Sigmoid colon (tissue), 4 donors: ENCODE data around the gene COMMD10.

Source experiments
- EP300 ChIP-seq, 4 donors: sonication (generic); formaldehyde crosslinking; IDR thresholded peaks; one replicate each; pipeline ENCODE4 v1.6.1; 2017; ENCODE audit warnings: antibody characterized with exemption in 4 of 4
- POLR2A ChIP-seq, 2 donors: fragments of 450-650 bp; IDR thresholded peaks; one replicate each; pipeline ENCODE4 v1.6.1; 2016; ENCODE audit warnings: antibody characterized with exemption in 2 of 2, mild to moderate bottlenecking in 2 of 2, moderate library complexity in 2 of 2
- POLR2AphosphoS5 ChIP-seq, 4 donors: sonication (generic); formaldehyde crosslinking; IDR thresholded peaks; one replicate each; pipeline ENCODE4 v1.6.1; 2017; ENCODE audit warnings: antibody characterized with exemption in 4 of 4
- TF ChIP-seq, protein P1 (sequence below), 4 experiments: fragments of 450-650 bp in 3 of 4; fragments of 200-600 bp in 1 of 4; IDR thresholded peaks; one replicate each; pipeline ENCODE4 v1.5.1; 2016 to 2019; ENCODE audit warnings: antibody characterized with exemption in 4 of 4, mild to moderate bottlenecking in 3 of 4, moderate library complexity in 2 of 4

DNA sequence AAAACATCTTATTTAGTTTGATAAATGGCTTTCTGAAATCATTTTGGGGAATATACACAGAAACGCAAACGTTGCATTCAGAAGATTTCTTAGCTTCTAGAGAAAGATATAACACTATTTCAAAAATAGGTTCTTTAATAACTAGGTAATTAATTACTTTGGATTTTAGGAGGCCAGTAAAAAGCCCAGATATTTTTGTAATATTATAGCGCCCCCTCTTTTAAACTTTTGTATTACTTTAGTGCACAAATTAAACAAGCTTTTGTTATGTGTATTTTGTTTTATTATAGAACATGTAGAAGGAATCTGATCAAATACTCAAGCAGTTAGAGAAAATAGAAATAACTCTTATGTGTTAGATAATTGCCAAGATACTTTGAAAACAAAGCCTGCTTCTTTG is 57.7 kb downstream of the COMMD10 start:
- TF ChIP-seq POLR2AphosphoS5 (IDR thresholded peaks at IDR 0.05) (no peak), EP300 (IDR thresholded peaks at IDR 0.05) (no peak), POLR2A (IDR thresholded peaks at IDR 0.05) (no peak)
- TF ChIP-seq, protein P1, sequence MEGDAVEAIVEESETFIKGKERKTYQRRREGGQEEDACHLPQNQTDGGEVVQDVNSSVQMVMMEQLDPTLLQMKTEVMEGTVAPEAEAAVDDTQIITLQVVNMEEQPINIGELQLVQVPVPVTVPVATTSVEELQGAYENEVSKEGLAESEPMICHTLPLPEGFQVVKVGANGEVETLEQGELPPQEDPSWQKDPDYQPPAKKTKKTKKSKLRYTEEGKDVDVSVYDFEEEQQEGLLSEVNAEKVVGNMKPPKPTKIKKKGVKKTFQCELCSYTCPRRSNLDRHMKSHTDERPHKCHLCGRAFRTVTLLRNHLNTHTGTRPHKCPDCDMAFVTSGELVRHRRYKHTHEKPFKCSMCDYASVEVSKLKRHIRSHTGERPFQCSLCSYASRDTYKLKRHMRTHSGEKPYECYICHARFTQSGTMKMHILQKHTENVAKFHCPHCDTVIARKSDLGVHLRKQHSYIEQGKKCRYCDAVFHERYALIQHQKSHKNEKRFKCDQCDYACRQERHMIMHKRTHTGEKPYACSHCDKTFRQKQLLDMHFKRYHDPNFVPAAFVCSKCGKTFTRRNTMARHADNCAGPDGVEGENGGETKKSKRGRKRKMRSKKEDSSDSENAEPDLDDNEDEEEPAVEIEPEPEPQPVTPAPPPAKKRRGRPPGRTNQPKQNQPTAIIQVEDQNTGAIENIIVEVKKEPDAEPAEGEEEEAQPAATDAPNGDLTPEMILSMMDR (IDR thresholded peaks at IDR 0.05), result no peak
